Breast epithelium (tissue), 4 donors: ENCODE data around the gene MAL. TPM values are rescaled to one million over a fixed set of nuclear protein-coding genes. Genes with fewer than 3 reads are reported as not detected.

Experiments used
- DNase-seq, 2 donors: peaks; one replicate each; pipeline ENCODE4 v3.0.0-alpha.2; 2019; ENCODE audit warnings: low spot score in 2 of 2
- H3K27ac ChIP-seq, 2 donors: fragments of 200-600 bp; sonication (generic) in 1 of 2; one replicate each; pipeline ENCODE4 v1.5.1; 2016 to 2019; ENCODE audit warnings: mild to moderate bottlenecking in 1 of 2
- H3K27me3 ChIP-seq, 2 donors: fragments of 200-600 bp; sonication (generic) in 1 of 2; one replicate each; pipeline versions ENCODE4 v1.5.1 to v1.6.0; 2017 to 2019; ENCODE audit warnings: control low read depth in 1 of 2, mild to moderate bottlenecking in 1 of 2
- H3K36me3 ChIP-seq: fragments of 200-600 bp; one replicate; pipeline ENCODE4 v1.5.1; 2019
- H3K4me1 ChIP-seq, 2 donors: fragments of 200-600 bp; sonication (generic); one replicate each; pipeline ENCODE4 v1.5.1; 2016 to 2019; ENCODE audit warnings: control low read depth in 1 of 2
- H3K4me3 ChIP-seq, 3 donors: fragments of 200-600 bp; sonication (generic); 1 replicate in 2 of 3; 2 replicates in 1 of 3; pipeline ENCODE4 v1.5.1; 2016 to 2019; ENCODE audit warnings: mild to moderate bottlenecking in 3 of 3, moderate library complexity in 2 of 3
- H3K9me3 ChIP-seq, 2 donors: fragments of 200-600 bp; sonication (generic) in 1 of 2; one replicate each; pipeline ENCODE4 v1.5.1; 2016 to 2019; ENCODE audit warnings: control low read depth in 1 of 2
- POLR2A ChIP-seq: fragments of 450-650 bp; IDR thresholded peaks from one replicate; pipeline ENCODE4 v1.6.1; 2016; ENCODE audit warnings: antibody characterized with exemption, mild to moderate bottlenecking, moderate library complexity
- POLR2AphosphoS5 ChIP-seq, 3 donors: sonication (generic); formaldehyde crosslinking; IDR thresholded peaks; one replicate each; pipeline ENCODE4 v1.6.1; 2017; ENCODE audit warnings: antibody characterized with exemption in 3 of 3
- intact Hi-C: fragments of 100-400 bp; cut with DNase I; formaldehyde crosslinking; loops from one replicate; pipeline ENCODE4 v1.15.1; 2023; ENCODE audit warnings: low total_unique reads
- total RNA-seq, 3 donors: library from RNA; depleted of rRNA; stranded (reverse); fragments of >200 nt; gene quantifications; one replicate each; pipeline ENCODE4 v1.1.0, GENCODE V29; 2016
- TF ChIP-seq, protein P1 (sequence below), 3 donors: fragments of 450-650 bp; IDR thresholded peaks; one replicate each; pipeline ENCODE4 v1.5.1; 2016 to 2017; ENCODE audit warnings: antibody characterized with exemption in 3 of 3, mild to moderate bottlenecking in 3 of 3, moderate library complexity in 3 of 3

Gene MAL
- 1 to 10 TPM in 1 of 3 donors, under 1 TPM in 1, not detected in 1; 0.32 to 2.3 TPM for total RNA-seq

DNA sequence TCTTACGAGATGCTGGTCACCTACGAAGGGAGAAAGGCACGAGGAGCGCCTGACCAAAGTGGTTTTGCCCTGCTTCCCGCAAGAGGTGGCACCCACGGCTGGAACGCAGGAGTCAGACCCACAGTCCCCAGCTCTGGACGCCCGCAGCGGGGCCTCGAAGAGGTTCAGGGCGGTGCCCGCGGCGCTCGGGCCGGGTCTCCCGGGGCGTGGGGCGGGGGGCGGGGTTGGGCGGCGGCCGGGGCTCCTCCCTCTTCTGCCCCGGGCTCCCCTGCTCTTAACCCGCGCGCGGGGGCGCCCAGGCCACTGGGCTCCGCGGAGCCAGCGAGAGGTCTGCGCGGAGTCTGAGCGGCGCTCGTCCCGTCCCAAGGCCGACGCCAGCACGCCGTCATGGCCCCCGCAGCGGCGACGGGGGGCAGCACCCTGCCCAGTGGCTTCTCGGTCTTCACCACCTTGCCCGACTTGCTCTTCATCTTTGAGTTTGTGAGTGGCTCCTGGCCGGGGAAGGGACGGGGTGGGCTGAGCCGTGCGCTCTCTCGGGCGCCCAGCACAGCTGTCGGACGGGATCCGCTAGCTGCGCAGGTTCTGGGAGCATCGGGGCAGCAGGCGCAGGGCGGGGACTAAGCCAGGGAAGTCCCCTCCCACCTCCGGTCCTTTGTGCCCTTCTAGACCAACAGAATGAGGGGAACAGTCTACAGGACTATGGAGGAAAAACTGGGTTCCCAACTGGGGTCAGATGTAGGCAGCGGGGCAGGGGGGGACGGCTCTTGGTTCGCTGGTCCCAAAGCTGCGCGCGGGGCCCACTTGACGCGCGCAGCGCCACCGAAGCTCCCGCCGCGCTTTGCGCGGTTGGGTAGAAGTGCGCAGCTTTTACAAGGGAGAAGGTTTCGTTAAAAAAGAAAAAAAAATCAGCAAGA, at the start of gene MAL:
MAL (plus strand) TSS at position 303 of the 914 bp plus-strand sequence; CDS start at position 388, 85 bp downstream.
- Histone ChIP-seq H3K27ac (no peak within 1 kb of the TSS), H3K36me3 (no peaks in the 10 kb centered on the region), H3K27me3 (peaks cover 0 to 65% of the 10 kb centered on the region in 2 donors), H3K4me1 (peaks cover 0 to 4% of the 10 kb centered on the region in 2 donors), H3K9me3 (no peaks in the 10 kb centered on the region), H3K4me3 (peak within 1 kb of the TSS; percentile 14 to 61 (median 44))
- DNase-seq = no peak
- intact Hi-C loops = no loop called here
- no peak for TF ChIP-seq POLR2AphosphoS5 (IDR thresholded peaks at IDR 0.05)
- TF ChIP-seq, protein P1, sequence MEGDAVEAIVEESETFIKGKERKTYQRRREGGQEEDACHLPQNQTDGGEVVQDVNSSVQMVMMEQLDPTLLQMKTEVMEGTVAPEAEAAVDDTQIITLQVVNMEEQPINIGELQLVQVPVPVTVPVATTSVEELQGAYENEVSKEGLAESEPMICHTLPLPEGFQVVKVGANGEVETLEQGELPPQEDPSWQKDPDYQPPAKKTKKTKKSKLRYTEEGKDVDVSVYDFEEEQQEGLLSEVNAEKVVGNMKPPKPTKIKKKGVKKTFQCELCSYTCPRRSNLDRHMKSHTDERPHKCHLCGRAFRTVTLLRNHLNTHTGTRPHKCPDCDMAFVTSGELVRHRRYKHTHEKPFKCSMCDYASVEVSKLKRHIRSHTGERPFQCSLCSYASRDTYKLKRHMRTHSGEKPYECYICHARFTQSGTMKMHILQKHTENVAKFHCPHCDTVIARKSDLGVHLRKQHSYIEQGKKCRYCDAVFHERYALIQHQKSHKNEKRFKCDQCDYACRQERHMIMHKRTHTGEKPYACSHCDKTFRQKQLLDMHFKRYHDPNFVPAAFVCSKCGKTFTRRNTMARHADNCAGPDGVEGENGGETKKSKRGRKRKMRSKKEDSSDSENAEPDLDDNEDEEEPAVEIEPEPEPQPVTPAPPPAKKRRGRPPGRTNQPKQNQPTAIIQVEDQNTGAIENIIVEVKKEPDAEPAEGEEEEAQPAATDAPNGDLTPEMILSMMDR (IDR thresholded peaks at IDR 0.05) = no peak
- no peak for TF ChIP-seq POLR2A

DNA sequence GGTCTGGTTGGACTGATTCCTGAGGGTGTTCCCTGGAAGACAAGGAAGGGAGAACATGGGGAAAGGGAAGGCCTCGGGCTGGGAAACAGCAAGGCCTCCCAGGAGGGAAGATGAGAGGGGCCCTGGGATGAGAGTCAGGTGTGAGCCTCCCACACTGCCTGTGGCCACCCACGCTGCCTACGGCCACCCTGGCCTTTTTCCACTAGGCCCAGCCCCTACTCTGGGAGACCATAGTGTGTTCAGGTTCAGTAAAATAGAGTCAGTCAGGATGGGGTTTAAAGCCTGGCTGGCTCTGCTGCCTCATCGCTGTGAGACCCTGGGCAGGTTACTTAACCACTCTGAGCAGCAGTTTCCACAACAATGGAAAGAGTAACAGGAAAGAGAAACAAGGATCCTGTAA, 47.7 kb upstream of the MAL start:
- TF ChIP-seq POLR2A (no peak), POLR2AphosphoS5 (IDR thresholded peaks at IDR 0.05) (no peak)
- TF ChIP-seq, protein P1 (IDR thresholded peaks at IDR 0.05) = no peak
- DNase-seq = no peak
- Histone ChIP-seq H3K4me1 (no peaks in the 10 kb centered on the region), H3K27me3 (peaks cover 0 to 17% of the 10 kb centered on the region in 2 donors), H3K27ac (no peak overlapping the region), H3K9me3 (no peaks in the 10 kb centered on the region), H3K36me3 (no peaks in the 10 kb centered on the region), H3K4me3 (no peak overlapping the region)
- intact Hi-C loops = no loop called here

DNA sequence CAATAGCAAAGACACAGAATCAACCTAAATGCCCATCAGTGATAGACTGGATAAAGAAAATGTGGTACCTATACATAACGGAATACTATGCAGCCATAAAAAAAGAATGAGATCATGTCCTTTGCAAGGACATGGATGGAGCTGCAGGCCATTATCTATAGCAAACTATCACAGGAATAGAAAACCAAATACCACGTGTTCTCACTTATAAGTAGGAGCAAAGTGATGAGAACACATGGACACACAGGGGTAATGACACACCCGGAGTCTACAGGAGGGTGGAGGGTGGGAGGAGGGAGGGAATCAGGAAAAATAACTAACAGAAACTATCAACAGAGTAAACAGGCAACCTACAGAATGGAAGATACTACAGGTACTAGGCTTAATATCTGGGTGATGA, 46.6 kb upstream of the MAL start:
- no peaks in the 10 kb centered on the region for H3K4me1 ChIP-seq
- peaks cover 0 to 17% of the 10 kb centered on the region in 2 donors for H3K27me3 ChIP-seq
- H3K4me3 ChIP-seq = no peak overlapping the region
- TF ChIP-seq POLR2A (no peak), POLR2AphosphoS5 (IDR thresholded peaks at IDR 0.05) (no peak)
- TF ChIP-seq, protein P1 (IDR thresholded peaks at IDR 0.05) = no peak
- no peak for DNase-seq
- no peaks in the 10 kb centered on the region for H3K9me3 ChIP-seq
- H3K36me3 ChIP-seq = no peaks in the 10 kb centered on the region
- intact Hi-C loops = no loop called here
- no peak overlapping the region for H3K27ac ChIP-seq

DNA sequence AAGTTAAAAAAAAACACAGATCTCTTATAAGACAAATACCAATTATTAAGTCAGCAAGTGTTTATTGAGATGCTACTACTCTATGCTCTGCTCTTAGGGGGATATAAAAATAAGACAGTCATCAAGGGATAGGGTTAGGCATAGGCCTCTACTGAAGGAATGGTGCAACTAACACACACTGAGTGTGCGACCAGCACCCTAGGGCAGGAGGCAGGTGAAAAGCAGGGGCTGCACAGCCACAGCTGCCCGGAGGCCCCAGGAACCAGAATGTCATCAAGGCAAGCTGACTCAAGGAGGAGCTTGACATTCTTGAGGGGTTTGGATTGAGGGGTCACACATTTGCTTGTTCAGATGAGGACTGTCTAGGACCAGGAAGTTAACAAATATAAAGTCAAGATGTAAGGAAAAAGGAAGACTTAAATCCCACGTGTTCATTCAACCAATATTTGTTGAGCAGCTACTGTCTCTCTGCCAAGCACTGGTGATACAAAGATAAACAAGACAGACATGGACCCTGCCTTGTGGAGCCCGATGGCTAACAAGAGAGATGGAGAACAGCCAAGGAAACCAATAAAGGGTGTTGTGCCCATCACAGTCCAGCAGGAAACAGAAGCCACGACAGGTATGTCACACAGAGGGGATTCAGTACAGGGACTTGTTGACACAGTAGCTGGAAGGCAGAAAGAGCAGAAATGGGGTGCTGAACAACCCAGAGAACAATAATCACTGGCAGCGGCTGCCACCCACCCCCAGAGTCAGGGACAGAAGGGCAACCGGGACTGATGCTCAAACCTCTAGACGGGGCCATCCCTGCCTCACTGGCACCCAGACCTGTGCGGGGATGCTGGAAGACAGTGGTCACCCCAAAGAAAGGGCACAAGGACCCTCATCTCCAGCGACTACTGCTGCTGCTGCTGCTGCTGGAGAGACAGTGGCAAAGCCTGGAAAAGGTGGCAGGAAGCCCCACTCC, 45.8 kb upstream of the MAL start:
- DNase-seq = no peak
- no peak for TF ChIP-seq POLR2AphosphoS5 (IDR thresholded peaks at IDR 0.05)
- H3K27ac ChIP-seq = no peak overlapping the region
- peaks cover 0 to 11% of the 10 kb centered on the region in 2 donors for H3K27me3 ChIP-seq
- H3K36me3 ChIP-seq = no peaks in the 10 kb centered on the region
- H3K4me1 ChIP-seq = no peaks in the 10 kb centered on the region
- no peak overlapping the region for H3K4me3 ChIP-seq
- H3K9me3 ChIP-seq = no peaks in the 10 kb centered on the region
- intact Hi-C loops = no loop called here

DNA sequence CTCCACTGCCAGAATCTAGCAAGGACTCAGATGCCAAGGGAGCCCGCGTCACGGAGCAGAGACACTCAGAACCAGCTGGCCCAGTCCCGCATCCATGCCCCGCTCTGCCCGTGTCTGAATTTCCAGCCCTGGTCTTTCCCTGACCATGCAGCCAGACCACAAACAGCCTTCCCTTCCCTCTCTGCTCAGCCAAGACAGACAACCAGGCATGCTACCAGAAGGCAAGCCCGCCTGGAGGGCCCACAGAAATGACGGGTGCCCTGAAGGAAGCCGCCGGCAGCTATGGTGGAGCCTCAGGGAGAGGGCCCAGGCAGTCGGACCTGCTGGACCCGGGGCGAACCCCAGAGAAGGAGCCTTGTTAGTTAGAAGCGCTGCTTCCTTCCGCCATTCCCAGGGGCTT, 45.1 kb upstream of the MAL start:
- TF ChIP-seq, protein P1 (IDR thresholded peaks at IDR 0.05) = no peak
- TF ChIP-seq POLR2A (no peak), POLR2AphosphoS5 (IDR thresholded peaks at IDR 0.05) (no peak)
- intact Hi-C loops = no loop called here
- H3K9me3 ChIP-seq = no peaks in the 10 kb centered on the region
- H3K4me1 ChIP-seq = no peaks in the 10 kb centered on the region
- no peaks in the 10 kb centered on the region for H3K36me3 ChIP-seq
- H3K27ac ChIP-seq = no peak overlapping the region
- no peak for DNase-seq
- peaks cover 0 to 13% of the 10 kb centered on the region in 2 donors for H3K27me3 ChIP-seq
- no peak overlapping the region for H3K4me3 ChIP-seq
